Measurements from ENCODE around the gene HSPA1L.
A peak's percentile ranks its signal among the peaks of the same experiment; 100 is the strongest.

HSPA1L gene

GRCh38 chr6:31775184-31775583, 39.9 kb downstream of the HSPA1L start:
- no peaks in the 10 kb centered on the region for H3K9me3 Mint-ChIP-seq (ENCODE audit: low read depth)
- no peaks in the 10 kb centered on the region for H3K36me3 Mint-ChIP-seq
- H3K4me3 Mint-ChIP-seq, result no peak overlapping the region
- H3K27ac Mint-ChIP-seq, result no peak overlapping the region
- peaks cover 39% of the 10 kb centered on the region for H3K4me1 Mint-ChIP-seq (ENCODE audit: low read depth)
- no peaks in the 10 kb centered on the region for H3K27me3 Mint-ChIP-seq

- H3K9me3 Mint-ChIP-seq (ENCODE audit: low read depth), result no peaks in the 10 kb centered on the region
- peak overlapping the region; percentile 76 for H3K27ac Mint-ChIP-seq
- peaks cover 37% of the 10 kb centered on the region for H3K4me1 Mint-ChIP-seq (ENCODE audit: low read depth)
- peak overlapping the region; percentile 63 for H3K4me3 Mint-ChIP-seq
- no peaks in the 10 kb centered on the region for H3K36me3 Mint-ChIP-seq
- H3K27me3 Mint-ChIP-seq, result no peaks in the 10 kb centered on the region
Observed at GRCh38 chr6:31771992-31772358, 43.1 kb downstream of the HSPA1L start.

GRCh38 chr6:31770860-31771259, 44.2 kb downstream of the HSPA1L start:
- Mint-ChIP-seq H3K27me3 (no peaks in the 10 kb centered on the region), H3K27ac (no peak overlapping the region), H3K4me1 (ENCODE audit: low read depth) (peaks cover 32% of the 10 kb centered on the region), H3K4me3 (no peak overlapping the region), H3K9me3 (ENCODE audit: low read depth) (no peaks in the 10 kb centered on the region), H3K36me3 (no peaks in the 10 kb centered on the region)

- Mint-ChIP-seq H3K9me3 (ENCODE audit: low read depth) (no peaks in the 10 kb centered on the region), H3K27me3 (no peaks in the 10 kb centered on the region), H3K36me3 (no peaks in the 10 kb centered on the region), H3K4me3 (no peak overlapping the region), H3K4me1 (ENCODE audit: low read depth) (peaks cover 27% of the 10 kb centered on the region), H3K27ac (no peak overlapping the region)
Observed at GRCh38 chr6:31769684-31770371, 45.3 kb downstream of the HSPA1L start.

- Mint-ChIP-seq H3K27me3 (no peaks in the 10 kb centered on the region), H3K4me1 (ENCODE audit: low read depth) (peaks cover 27% of the 10 kb centered on the region), H3K9me3 (ENCODE audit: low read depth) (no peaks in the 10 kb centered on the region), H3K4me3 (no peak overlapping the region), H3K36me3 (peaks cover 2% of the 10 kb centered on the region), H3K27ac (no peak overlapping the region)
Observed at GRCh38 chr6:31768363-31769257, 46.5 kb downstream of the HSPA1L start.

GRCh38 chr6:31767096-31767645, 47.9 kb downstream of the HSPA1L start:
- Mint-ChIP-seq H3K36me3 (peaks cover 8% of the 10 kb centered on the region), H3K4me3 (no peak overlapping the region), H3K9me3 (ENCODE audit: low read depth) (no peaks in the 10 kb centered on the region), H3K4me1 (ENCODE audit: low read depth) (peaks cover 18% of the 10 kb centered on the region), H3K27ac (no peak overlapping the region), H3K27me3 (no peaks in the 10 kb centered on the region)

GRCh38 chr6:31765910-31766794, 48.9 kb downstream of the HSPA1L start:
- H3K27ac Mint-ChIP-seq, result no peak overlapping the region
- H3K4me3 Mint-ChIP-seq, result no peak overlapping the region
- peaks cover 13% of the 10 kb centered on the region for H3K36me3 Mint-ChIP-seq
- no peaks in the 10 kb centered on the region for H3K27me3 Mint-ChIP-seq
- no peaks in the 10 kb centered on the region for H3K9me3 Mint-ChIP-seq (ENCODE audit: low read depth)
- H3K4me1 Mint-ChIP-seq (ENCODE audit: low read depth), result peaks cover 11% of the 10 kb centered on the region

- Mint-ChIP-seq H3K27ac (no peak overlapping the region), H3K4me1 (ENCODE audit: low read depth) (peaks cover 7% of the 10 kb centered on the region), H3K4me3 (no peak overlapping the region)
Observed at GRCh38 chr6:31765559-31765909, 49.5 kb downstream of the HSPA1L start.

GRCh38 chr6:31764198-31764597, 50.9 kb downstream of the HSPA1L start:
- Mint-ChIP-seq H3K27me3 (no peaks in the 10 kb centered on the region), H3K9me3 (ENCODE audit: low read depth) (no peaks in the 10 kb centered on the region), H3K4me3 (no peak overlapping the region), H3K27ac (no peak overlapping the region), H3K4me1 (ENCODE audit: low read depth) (peaks cover 2% of the 10 kb centered on the region), H3K36me3 (peaks cover 19% of the 10 kb centered on the region)

More at GRCh38 chr6:31765559-31765909, 49.5 kb downstream of the HSPA1L start:
- H3K27me3 Mint-ChIP-seq, result no peaks in the 10 kb centered on the region
- H3K9me3 Mint-ChIP-seq (ENCODE audit: low read depth), result no peaks in the 10 kb centered on the region
- H3K36me3 Mint-ChIP-seq, result peaks cover 16% of the 10 kb centered on the region

- Mint-ChIP-seq H3K9me3 (ENCODE audit: low read depth) (no peaks in the 10 kb centered on the region), H3K4me3 (no peak overlapping the region), H3K27me3 (no peaks in the 10 kb centered on the region), H3K27ac (no peak overlapping the region), H3K4me1 (ENCODE audit: low read depth) (peaks cover 2% of the 10 kb centered on the region), H3K36me3 (peaks cover 23% of the 10 kb centered on the region)
Observed at GRCh38 chr6:31763619-31763940, 51.5 kb downstream of the HSPA1L start.

GRCh38 chr6:31762878-31763618, 52.0 kb downstream of the HSPA1L start:
- Mint-ChIP-seq H3K9me3 (ENCODE audit: low read depth) (no peaks in the 10 kb centered on the region), H3K4me1 (ENCODE audit: low read depth) (peaks cover 2% of the 10 kb centered on the region)

GRCh38 chr6:31762356-31762755, 52.7 kb downstream of the HSPA1L start, which contains the start of gene SAPCD1:
SAPCD1 (plus strand) TSS chr6:31762656; CDS start chr6:31763055, 399 bp downstream.
- no peaks in the 10 kb centered on the region for H3K9me3 Mint-ChIP-seq (ENCODE audit: low read depth)
- H3K4me1 Mint-ChIP-seq (ENCODE audit: low read depth), result no peaks in the 10 kb centered on the region
- H3K36me3 Mint-ChIP-seq, result peaks cover 23% of the 10 kb centered on the region
- no peaks in the 10 kb centered on the region for H3K27me3 Mint-ChIP-seq
- H3K27ac Mint-ChIP-seq, result no peak within 1 kb of the TSS
- no peak within 1 kb of the TSS for H3K4me3 Mint-ChIP-seq

More at GRCh38 chr6:31762878-31763618, 52.0 kb downstream of the HSPA1L start:
- Mint-ChIP-seq H3K27me3 (no peaks in the 10 kb centered on the region), H3K4me3 (no peak overlapping the region), H3K36me3 (peaks cover 23% of the 10 kb centered on the region), H3K27ac (no peak overlapping the region)

- H3K4me1 Mint-ChIP-seq (ENCODE audit: low read depth), result no peaks in the 10 kb centered on the region
Observed at GRCh38 chr6:31761343-31761742, 53.7 kb downstream of the HSPA1L start.

GRCh38 chr6:31760790-31761189, 54.3 kb downstream of the HSPA1L start:
- Mint-ChIP-seq H3K27me3 (no peaks in the 10 kb centered on the region), H3K9me3 (ENCODE audit: low read depth) (no peaks in the 10 kb centered on the region), H3K27ac (no peak overlapping the region), H3K4me1 (ENCODE audit: low read depth) (no peaks in the 10 kb centered on the region), H3K36me3 (peaks cover 23% of the 10 kb centered on the region), H3K4me3 (no peak overlapping the region)

More at GRCh38 chr6:31761343-31761742, 53.7 kb downstream of the HSPA1L start:
- no peaks in the 10 kb centered on the region for H3K27me3 Mint-ChIP-seq
- no peak overlapping the region for H3K27ac Mint-ChIP-seq
- H3K36me3 Mint-ChIP-seq, result peaks cover 23% of the 10 kb centered on the region
- H3K9me3 Mint-ChIP-seq (ENCODE audit: low read depth), result no peaks in the 10 kb centered on the region
- H3K4me3 Mint-ChIP-seq, result no peak overlapping the region

All from activated naive CD8-positive, alpha-beta T cell (primary cell).